HG02588 (cell line): ENCODE measurements around the gene HDAC4.

ENCODE experiments used
- ATAC-seq: cut with Tn5 transposase; IDR thresholded peaks from one replicate; pipeline ENCODE4 v1.9.1; 2021; ENCODE audit warnings: mild to moderate bottlenecking, moderate library complexity; ENCODE audit not compliant: unreplicated experiment

The HDAC4 gene

GRCh38 chr2:239226677-239227581 is 173.9 kb downstream of the HDAC4 start:
- ATAC-seq: no peak

GRCh38 chr2:239225871-239226561 is 174.8 kb downstream of the HDAC4 start:
- no peak for ATAC-seq

GRCh38 chr2:239225371-239225851 is 175.4 kb downstream of the HDAC4 start:
- no peak for ATAC-seq

- ATAC-seq: no peak
Measured at GRCh38 chr2:239224955-239225354, 175.9 kb downstream of the HDAC4 start.

- ATAC-seq: no peak
Measured at GRCh38 chr2:239224199-239224570, 176.6 kb downstream of the HDAC4 start.

GRCh38 chr2:239223310-239224198 is 177.3 kb downstream of the HDAC4 start:
- ATAC-seq: no peak

- no peak for ATAC-seq
Measured at GRCh38 chr2:239222706-239223309, 178.0 kb downstream of the HDAC4 start.

GRCh38 chr2:239222312-239222660 is 178.5 kb downstream of the HDAC4 start:
- ATAC-seq: no peak

GRCh38 chr2:239220981-239221396 is 179.8 kb downstream of the HDAC4 start:
- ATAC-seq: no peak

- no peak for ATAC-seq
Measured at GRCh38 chr2:239220341-239220740, 180.5 kb downstream of the HDAC4 start.

- no peak for ATAC-seq
Measured at GRCh38 chr2:239216614-239217273, 184.1 kb downstream of the HDAC4 start.

GRCh38 chr2:239215988-239216613 is 184.7 kb downstream of the HDAC4 start:
- ATAC-seq: no peak

GRCh38 chr2:239215136-239215925 is 185.5 kb downstream of the HDAC4 start:
- ATAC-seq: no peak

GRCh38 chr2:239214725-239215124 is 186.1 kb downstream of the HDAC4 start:
- ATAC-seq: no peak

- ATAC-seq: no peak
Measured at GRCh38 chr2:239213643-239214101, 187.1 kb downstream of the HDAC4 start.

GRCh38 chr2:239212929-239213642 is 187.7 kb downstream of the HDAC4 start:
- ATAC-seq: no peak

GRCh38 chr2:239212121-239212928 is 188.5 kb downstream of the HDAC4 start:
- no peak for ATAC-seq
